NB4 (cell line): ENCODE data around the gene ZNF628.

Source experiments
- MYC ChIP-seq: IDR thresholded peaks from 2 replicates; pipeline ENCODE4 v1.6.1; 2011; ENCODE audit warnings: low read depth, low read length
- POLR2A ChIP-seq: IDR thresholded peaks from 2 replicates; pipeline ENCODE4 v1.6.1; 2011; ENCODE audit warnings: mild to moderate bottlenecking; ENCODE audit not compliant: insufficient read length; ENCODE audit errors: extremely low read depth
- TF ChIP-seq, protein P1 (sequence below): IDR thresholded peaks from one replicate; pipeline ENCODE4 v1.5.1; 2012; ENCODE audit warnings: low read depth, low read length
- TF ChIP-seq, protein P2 (sequence below): IDR thresholded peaks from 2 replicates; pipeline ENCODE4 v1.6.1; 2011; ENCODE audit warnings: low read depth, low read length

GRCh38 chr19:55455576-55456235 lies 20.7 kb upstream of the ZNF628 start:
- TF ChIP-seq POLR2A: no peak
- TF ChIP-seq, protein P1, sequence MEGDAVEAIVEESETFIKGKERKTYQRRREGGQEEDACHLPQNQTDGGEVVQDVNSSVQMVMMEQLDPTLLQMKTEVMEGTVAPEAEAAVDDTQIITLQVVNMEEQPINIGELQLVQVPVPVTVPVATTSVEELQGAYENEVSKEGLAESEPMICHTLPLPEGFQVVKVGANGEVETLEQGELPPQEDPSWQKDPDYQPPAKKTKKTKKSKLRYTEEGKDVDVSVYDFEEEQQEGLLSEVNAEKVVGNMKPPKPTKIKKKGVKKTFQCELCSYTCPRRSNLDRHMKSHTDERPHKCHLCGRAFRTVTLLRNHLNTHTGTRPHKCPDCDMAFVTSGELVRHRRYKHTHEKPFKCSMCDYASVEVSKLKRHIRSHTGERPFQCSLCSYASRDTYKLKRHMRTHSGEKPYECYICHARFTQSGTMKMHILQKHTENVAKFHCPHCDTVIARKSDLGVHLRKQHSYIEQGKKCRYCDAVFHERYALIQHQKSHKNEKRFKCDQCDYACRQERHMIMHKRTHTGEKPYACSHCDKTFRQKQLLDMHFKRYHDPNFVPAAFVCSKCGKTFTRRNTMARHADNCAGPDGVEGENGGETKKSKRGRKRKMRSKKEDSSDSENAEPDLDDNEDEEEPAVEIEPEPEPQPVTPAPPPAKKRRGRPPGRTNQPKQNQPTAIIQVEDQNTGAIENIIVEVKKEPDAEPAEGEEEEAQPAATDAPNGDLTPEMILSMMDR: no peak
- TF ChIP-seq, protein P2, sequence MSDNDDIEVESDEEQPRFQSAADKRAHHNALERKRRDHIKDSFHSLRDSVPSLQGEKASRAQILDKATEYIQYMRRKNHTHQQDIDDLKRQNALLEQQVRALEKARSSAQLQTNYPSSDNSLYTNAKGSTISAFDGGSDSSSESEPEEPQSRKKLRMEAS: no peak
- no peak for TF ChIP-seq MYC
